Activated CD4-positive, CD25-positive, alpha-beta regulatory T cell (primary cell): ENCODE measurements around the gene TMPO.
"Not testable (repeated sequence)": the region's sequence is repeated elsewhere in the genome, so short reads cannot be mapped to it uniquely, and the experiment has no call there.

Source experiments
- DNase-seq, 4 experiments: peaks; one replicate each; lab custom pipeline; 2025; lab: John Stamatoyannopoulos, UW

Gene TMPO

GRCh38 chr12:98515287-98516110 lies at the start of gene TMPO:
Gene TMPO, plus strand, starts transcription at chr12:98515590. Its CDS starts 278 bp downstream, at chr12:98515868.
- DNase-seq = peak; percentile 88 to 90 (median 88)

- DNase-seq = no peak
Measured at GRCh38 chr12:98465950-98466602, 49.3 kb upstream of the TMPO start.

- no peak for DNase-seq
Measured at GRCh38 chr12:98466640-98467400, 48.6 kb upstream of the TMPO start.

GRCh38 chr12:98469109-98469508 lies 46.3 kb upstream of the TMPO start:
- DNase-seq = no peak

- no peak for DNase-seq
Measured at GRCh38 chr12:98470469-98471082, 44.8 kb upstream of the TMPO start.

- no peak for DNase-seq
Measured at GRCh38 chr12:98471085-98471484, 44.3 kb upstream of the TMPO start.

GRCh38 chr12:98475565-98475908 lies 39.9 kb upstream of the TMPO start:
- no peak for DNase-seq

GRCh38 chr12:98478606-98479005 lies 36.8 kb upstream of the TMPO start:
- DNase-seq = no peak

GRCh38 chr12:98483621-98484503 lies 31.5 kb upstream of the TMPO start:
- DNase-seq = no peak

- DNase-seq = no peak
Measured at GRCh38 chr12:98485792-98486340, 29.5 kb upstream of the TMPO start.

GRCh38 chr12:98488416-98488815 lies 27.0 kb upstream of the TMPO start:
- DNase-seq = not testable (repeated sequence)

GRCh38 chr12:98489176-98489575 lies 26.2 kb upstream of the TMPO start:
- DNase-seq = no peak

GRCh38 chr12:98490501-98491453 lies 24.6 kb upstream of the TMPO start:
- DNase-seq = peak; percentile 56 to 74 (median 63)

GRCh38 chr12:98492580-98493140 lies 22.7 kb upstream of the TMPO start:
- DNase-seq = no peak

GRCh38 chr12:98501266-98501629 lies 14.1 kb upstream of the TMPO start:
- not testable (repeated sequence) for DNase-seq

- DNase-seq = peak; percentile 62 to 89 (median 76)
Measured at GRCh38 chr12:98503342-98503591, 12.1 kb upstream of the TMPO start.

- peak; percentile 85 to 92 (median 88) for DNase-seq
Measured at GRCh38 chr12:98503592-98504367, 11.6 kb upstream of the TMPO start.

- DNase-seq = no peak
Measured at GRCh38 chr12:98504368-98504617, 11.1 kb upstream of the TMPO start.

GRCh38 chr12:98509063-98509462 lies 6.3 kb upstream of the TMPO start:
- no peak for DNase-seq
